HG02610 (cell line): Measurements from ENCODE around the gene MYLK3.

Source experiments
- ATAC-seq: cut with Tn5 transposase; IDR thresholded peaks from one replicate; pipeline ENCODE4 v1.9.1; 2021; ENCODE audit warnings: mild to moderate bottlenecking, moderate library complexity; ENCODE audit not compliant: unreplicated experiment

MYLK3 gene

GRCh38 chr16:46728806-46729205, 19.3 kb downstream of the MYLK3 start:
- ATAC-seq: no peak

- no peak for ATAC-seq
These were observed 20.5 kb downstream of the MYLK3 start for GRCh38 chr16:46727630-46728029.

GRCh38 chr16:46727184-46727583, 21.0 kb downstream of the MYLK3 start:
- ATAC-seq: no peak

- no peak for ATAC-seq
These were observed 26.3 kb downstream of the MYLK3 start for GRCh38 chr16:46721885-46722284.

GRCh38 chr16:46720619-46721018, 27.5 kb downstream of the MYLK3 start:
- ATAC-seq: no peak

GRCh38 chr16:46719528-46719927, 28.6 kb downstream of the MYLK3 start:
- ATAC-seq: no peak

- ATAC-seq: no peak
These were observed 29.9 kb downstream of the MYLK3 start for GRCh38 chr16:46718214-46718613.

GRCh38 chr16:46717692-46718091, 30.5 kb downstream of the MYLK3 start:
- ATAC-seq: no peak

- ATAC-seq: no peak
These were observed 32.3 kb downstream of the MYLK3 start for GRCh38 chr16:46715769-46716305.

GRCh38 chr16:46714797-46715591, 33.1 kb downstream of the MYLK3 start:
- ATAC-seq: no peak

- ATAC-seq: no peak
These were observed 34.5 kb downstream of the MYLK3 start for GRCh38 chr16:46713634-46714033.

- ATAC-seq: no peak
These were observed 35.2 kb downstream of the MYLK3 start for GRCh38 chr16:46712911-46713310.

- no peak for ATAC-seq
These were observed 36.8 kb downstream of the MYLK3 start for GRCh38 chr16:46711106-46712058.

GRCh38 chr16:46709469-46710005, 38.6 kb downstream of the MYLK3 start:
- no peak for ATAC-seq

- ATAC-seq: no peak
These were observed 41.5 kb downstream of the MYLK3 start for GRCh38 chr16:46706642-46707041.

- ATAC-seq: no peak
These were observed 46.1 kb downstream of the MYLK3 start for GRCh38 chr16:46702030-46702429.

- ATAC-seq: no peak
These were observed 46.5 kb downstream of the MYLK3 start for GRCh38 chr16:46701615-46702014.

- no peak for ATAC-seq
These were observed 48.1 kb downstream of the MYLK3 start for GRCh38 chr16:46700048-46700447.

GRCh38 chr16:46696957-46697356, 51.2 kb downstream of the MYLK3 start:
- ATAC-seq: no peak

- ATAC-seq: no peak
These were observed 52.2 kb downstream of the MYLK3 start for GRCh38 chr16:46695937-46696336.

- no peak for ATAC-seq
These were observed 54.5 kb downstream of the MYLK3 start for GRCh38 chr16:46693598-46693997.
